LNCAP (cell line): ENCODE results near the gene SLCO4A1.

Experiments
- CTCF ChIP-seq: fragments of 450-650 bp; IDR thresholded peaks from 2 replicates; pipeline ENCODE4 v1.5.1; 2017; ENCODE audit warnings: mild to moderate bottlenecking

SLCO4A1 gene

GRCh38 chr20:62710886-62711702 lies 68.8 kb downstream of the SLCO4A1 start:
- no peak for TF ChIP-seq CTCF

- no peak for TF ChIP-seq CTCF
Observed at GRCh38 chr20:62711703-62712101, 69.4 kb downstream of the SLCO4A1 start.

- TF ChIP-seq CTCF = no peak
Observed at GRCh38 chr20:62712606-62713005, 70.3 kb downstream of the SLCO4A1 start.

GRCh38 chr20:62714006-62714405 lies 71.7 kb downstream of the SLCO4A1 start:
- no peak for TF ChIP-seq CTCF

- TF ChIP-seq CTCF = no peak
Observed at GRCh38 chr20:62714799-62715198, 72.5 kb downstream of the SLCO4A1 start.

- TF ChIP-seq CTCF = no peak
Observed at GRCh38 chr20:62715201-62715600, 72.9 kb downstream of the SLCO4A1 start.

- TF ChIP-seq CTCF = no peak
Observed at GRCh38 chr20:62716198-62716940, 74.1 kb downstream of the SLCO4A1 start.
